ENCODE results near the gene PDE1A.
"Not testable (repeated sequence)": the region's sequence is repeated elsewhere in the genome, so short reads cannot be mapped to it uniquely, and the experiment has no call there.

PDE1A gene

DNA sequence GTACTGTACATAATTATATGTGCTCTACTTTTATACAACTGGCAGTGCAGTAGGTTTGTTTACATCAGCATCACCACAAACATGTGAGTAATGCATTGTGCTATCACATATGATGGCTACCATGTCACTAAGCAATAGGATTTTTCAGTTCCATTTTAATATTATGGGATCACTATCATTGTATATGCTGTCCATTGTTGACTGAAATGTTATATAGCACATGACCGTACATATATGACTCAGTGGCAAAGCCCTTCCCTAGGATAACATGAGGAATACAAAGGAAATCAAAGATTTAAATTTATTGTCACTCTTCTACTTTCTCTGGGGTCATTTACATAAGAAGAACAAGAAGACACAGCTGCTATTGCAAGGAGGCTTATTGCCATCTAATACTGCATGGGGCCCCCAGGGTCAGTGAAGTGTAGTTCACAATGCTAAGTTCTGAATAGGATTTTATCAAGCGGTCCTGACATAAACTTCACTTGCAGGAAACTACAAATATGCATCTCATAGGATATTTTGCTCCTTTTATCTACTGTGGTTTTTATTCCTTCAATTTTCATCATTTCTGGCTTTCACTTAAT, 21.8 kb downstream of the PDE1A start:
- no peak for DNase-seq

DNA sequence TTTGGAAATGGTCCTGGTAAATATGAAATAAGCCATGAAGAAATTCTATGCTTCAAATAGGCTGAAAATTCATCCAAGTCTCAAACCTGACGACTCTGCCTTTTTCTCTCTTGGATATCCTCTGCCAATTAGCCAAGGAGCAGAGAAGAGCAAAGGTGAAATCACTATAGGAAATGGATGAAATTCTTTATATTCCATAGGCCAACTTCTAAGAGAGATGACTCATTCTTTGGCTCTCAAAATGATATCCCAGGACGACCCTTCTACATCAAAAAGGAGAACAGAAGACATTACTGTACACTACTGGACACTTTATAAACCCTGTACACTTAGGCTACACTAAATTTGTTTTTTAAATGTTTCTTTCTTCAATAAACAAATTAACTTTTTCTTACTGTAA, 22.7 kb downstream of the PDE1A start:
- no peak for DNase-seq

DNA sequence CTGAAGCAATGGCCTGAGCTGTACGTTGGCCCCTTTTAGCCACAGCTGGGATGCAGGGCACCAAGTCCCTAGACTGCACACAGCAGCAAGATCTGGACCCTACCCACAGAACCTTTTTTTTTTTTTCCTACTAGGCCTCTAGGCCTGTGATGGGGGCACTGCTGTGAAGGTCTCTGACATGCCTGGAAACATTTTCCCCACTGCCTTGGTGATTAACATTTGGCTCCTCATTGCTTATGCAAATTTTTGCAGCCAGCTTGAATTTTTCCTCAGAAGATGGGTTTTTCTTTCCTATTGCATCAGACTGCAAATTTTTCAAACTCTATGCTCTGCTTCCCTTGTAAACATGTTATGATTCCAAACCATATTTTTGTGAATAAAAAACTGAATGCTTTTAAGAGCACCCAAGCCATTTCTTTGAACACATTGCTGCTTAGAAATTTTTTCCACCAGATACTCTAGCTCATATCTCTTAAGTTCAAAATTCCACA, 33.5 kb downstream of the PDE1A start:
- no peak for DNase-seq

DNA sequence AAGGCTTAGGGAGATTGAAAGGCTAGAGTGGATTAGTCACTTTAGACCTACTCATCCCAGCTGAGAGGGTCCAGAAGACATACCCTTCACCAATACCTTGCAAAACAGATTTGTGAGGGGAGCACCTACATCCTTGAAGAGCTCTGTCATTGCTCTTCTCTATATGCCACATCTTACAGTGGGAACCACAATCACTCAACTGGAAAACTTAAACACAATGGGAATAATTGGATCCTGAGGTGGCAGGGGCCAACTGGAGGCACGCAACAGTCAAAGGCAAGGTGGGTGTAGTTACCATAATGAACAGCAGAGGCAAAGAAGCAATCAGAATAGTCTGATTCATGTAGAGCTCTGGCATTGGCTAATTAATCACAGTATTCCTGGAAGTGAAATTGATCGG, 35.4 kb downstream of the PDE1A start:
- no peak for DNase-seq

DNA sequence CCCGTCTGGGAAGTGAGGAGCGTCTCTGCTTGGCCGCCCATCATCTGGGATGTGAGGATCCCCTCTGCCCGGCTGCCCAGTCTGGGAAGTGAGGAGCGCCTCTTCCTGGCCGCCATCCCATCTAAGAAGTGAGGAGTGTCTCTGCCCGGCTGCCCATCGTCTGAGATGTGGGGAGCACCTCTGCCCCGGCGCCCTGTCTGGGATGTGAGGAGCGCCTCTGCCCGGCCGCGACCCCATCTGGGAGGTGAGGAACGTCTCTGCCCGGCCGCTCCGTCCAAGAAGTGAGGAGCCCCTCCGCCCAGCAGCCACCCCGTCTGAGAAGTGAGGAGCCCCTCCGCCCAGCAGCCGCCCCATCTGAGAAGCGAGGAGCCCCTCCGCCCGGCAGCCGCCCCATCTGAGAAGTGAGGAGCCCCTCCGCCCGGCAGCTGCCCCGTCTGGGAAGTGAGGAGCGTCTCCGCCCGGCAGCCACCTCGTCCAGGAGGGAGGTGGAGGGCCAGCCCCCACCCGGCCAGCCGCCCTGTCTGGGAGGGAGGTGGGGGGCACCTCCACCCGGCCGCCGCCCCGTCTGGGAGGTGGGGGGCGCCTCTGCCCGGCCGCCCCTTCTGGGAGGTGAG, 40.5 kb downstream of the PDE1A start:
- DNase-seq: not testable (repeated sequence)

DNA sequence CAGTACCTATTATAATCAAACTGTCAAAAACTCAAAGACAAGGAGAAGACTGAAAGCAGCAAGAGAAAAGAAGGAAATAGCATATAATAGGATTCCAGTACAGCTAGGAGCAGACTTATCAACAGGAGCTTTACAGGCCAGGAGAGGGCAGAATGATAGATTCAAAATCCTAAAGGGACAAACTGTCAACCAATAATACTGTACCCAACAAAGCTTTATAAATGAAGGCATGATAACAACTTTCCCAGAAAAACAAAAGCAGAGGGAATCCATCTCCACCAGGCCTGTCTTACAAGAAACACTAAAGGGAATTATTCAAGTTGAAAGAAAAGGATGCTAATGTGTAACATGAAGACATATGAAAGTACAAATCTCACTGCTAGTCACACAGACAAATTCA, 42.0 kb downstream of the PDE1A start:
- DNase-seq: no peak

DNA sequence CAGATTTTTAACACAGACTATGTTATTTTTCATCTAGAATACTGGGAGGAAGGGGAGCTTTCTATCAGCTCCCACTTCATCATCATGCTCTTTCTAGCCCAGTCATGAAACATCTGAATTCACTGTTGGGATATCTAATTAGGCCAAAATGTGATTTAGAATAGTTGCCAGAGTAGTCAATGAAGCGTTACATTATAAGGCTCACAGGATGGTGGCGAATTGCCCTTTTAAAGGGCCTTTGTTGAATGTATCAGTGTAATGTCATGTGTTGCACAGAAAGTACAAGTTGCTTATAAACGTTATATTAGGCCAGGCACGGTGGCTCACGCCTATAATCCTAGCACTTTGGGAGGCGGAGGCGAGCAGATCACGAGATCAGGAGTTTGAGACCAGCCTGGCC, 45.6 kb downstream of the PDE1A start:
- DNase-seq: no peak

DNA sequence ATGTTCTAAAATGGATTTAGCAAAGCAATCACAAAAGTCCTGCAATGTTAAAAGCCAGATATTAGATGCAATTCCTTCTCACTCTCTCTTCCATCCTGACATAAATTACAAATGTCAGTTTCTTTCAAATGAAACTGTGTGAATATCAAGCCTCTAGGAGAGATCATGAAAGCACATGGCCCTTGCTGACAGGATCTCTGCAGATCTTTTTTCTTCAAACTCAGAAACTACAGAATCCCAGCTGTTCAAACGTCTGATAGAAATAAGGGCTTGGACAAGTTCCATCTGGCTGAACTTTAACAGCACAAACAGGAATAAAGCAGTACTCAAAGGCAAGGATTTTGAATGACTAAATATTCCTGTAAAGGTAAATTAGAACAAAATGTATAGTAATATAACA, 47.6 kb downstream of the PDE1A start:
- DNase-seq: no peak

DNA sequence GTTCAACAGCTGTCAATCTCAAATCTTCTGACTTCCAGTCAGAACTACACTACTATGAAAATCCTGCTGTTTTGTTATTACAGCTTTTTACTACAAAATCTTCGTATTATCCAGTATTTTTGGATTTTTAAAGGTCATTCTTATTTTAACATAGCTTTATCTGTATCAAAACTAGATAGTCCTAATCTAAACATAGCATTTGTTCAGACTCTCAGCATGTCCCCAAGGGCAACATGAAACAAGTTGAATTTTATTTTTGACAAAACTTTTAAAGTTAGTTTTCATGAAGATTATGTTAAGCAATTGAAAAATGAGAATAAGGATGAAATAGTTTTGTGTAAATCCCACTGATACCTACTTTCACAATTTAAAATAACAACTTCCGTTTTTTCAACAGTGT, 48.1 kb downstream of the PDE1A start:
- DNase-seq: no peak

DNA sequence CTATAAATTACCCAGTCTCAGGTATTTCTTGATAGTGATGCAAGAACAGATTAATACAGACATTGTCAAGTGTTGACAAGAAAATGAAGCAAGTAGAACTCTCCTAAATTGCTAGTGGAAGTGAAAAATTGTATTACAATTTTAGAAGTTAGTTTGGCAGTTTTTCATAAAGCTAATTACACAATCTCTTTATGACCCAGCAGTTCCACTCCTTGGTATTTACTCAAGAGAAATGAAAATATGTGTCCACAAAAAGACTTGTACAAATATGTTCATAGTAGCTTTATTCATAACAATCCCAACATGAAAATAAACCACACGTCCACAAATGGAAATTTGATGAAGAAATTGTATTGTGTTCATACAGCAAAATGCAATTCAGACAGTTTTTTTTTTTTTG, 49.4 kb downstream of the PDE1A start:
- DNase-seq: no peak

DNA sequence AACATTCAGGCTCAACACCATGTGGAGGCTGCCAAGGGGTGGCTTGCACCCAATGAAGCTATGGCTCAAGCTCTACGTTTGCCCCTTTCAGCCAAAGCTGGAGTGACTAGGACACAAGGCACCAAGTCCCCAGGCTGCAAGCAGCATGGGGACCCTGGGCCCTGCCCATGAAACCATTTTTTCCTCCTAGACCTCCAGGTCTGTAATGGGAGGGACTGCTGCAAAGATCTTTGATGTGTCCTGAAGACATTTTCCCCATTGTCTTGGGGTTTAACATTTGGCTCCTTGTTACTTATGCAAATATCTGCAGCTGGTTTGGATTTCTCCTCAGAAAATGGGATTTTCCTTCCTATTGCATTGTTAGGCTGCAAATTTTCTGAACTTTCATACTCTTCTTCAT, 51.0 kb downstream of the PDE1A start:
- DNase-seq: no peak

DNA sequence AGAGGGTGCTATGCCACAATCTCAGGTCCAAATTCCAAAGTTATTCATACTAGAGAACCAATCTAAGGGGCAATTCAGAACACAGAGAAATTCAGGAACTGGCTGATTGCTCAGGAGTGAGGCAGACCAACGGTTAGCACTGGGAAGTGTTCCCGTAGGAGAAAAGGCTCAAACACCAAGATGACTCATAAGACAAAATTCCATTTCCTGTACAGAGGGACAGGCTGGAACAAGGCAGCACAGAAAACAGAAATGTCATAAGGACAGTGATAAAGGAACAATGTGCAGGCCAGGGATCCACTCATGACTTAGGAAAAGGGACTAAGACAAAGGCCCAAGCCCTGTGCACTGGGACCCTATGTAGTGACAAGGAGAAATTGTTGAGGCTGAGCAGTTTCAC, 54.2 kb downstream of the PDE1A start:
- no peak for DNase-seq

DNA sequence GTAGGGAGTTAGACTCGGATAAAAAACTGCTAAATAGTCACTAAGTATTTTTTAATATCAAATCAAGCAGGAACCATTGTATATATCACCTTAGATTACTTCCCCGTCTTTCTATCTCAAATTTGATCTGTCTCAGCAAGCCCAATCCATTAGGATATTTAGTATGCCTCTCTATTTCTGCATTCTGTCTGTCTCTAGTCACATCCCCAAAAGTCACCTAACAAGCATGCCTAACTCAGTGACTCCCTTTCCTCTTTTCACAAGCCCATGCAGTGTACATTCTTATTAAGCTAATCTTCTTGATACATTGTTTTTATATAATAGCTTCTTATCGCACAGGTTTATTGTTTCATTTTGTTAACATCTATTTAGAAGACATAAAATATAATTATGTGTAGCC, 57.8 kb downstream of the PDE1A start:
- no peak for DNase-seq

DNA sequence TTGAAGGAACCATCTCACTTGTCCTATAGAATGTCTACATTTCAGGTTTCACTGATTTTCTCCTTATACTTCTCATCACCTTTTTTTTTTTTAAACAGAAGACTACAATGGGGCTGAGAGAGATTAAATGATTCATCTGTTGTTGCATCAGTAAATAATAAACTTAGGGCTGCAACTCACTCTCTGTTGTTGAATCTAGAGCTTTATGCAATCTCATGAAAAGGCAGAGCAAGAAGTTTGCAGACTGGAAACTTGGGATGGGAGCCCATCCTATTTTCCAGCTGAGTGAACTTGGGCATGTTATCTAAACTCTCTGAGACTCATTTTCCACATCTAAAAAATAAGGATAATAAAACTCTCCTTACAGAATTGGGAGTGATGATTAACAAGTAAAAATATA, 58.4 kb downstream of the PDE1A start:
- DNase-seq: no peak

DNA sequence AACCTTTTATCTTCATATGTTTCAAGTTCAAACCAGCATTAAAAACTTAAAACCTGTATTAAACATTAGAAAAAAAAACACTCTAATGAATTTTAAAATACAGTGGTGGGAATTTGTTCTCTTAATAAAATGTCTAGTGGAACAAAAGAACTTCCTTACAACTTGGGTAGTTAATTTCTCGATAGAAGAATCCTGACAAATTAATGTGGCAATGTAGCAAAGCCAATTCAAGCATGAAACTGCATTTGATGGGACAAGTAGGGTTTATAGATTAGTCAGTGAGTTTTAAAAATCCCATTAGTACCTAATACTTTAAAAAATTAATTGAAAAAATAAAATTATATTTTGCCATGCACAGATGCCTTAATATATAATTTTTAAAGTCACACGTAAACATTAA, 59.4 kb downstream of the PDE1A start:
- DNase-seq: no peak

DNA sequence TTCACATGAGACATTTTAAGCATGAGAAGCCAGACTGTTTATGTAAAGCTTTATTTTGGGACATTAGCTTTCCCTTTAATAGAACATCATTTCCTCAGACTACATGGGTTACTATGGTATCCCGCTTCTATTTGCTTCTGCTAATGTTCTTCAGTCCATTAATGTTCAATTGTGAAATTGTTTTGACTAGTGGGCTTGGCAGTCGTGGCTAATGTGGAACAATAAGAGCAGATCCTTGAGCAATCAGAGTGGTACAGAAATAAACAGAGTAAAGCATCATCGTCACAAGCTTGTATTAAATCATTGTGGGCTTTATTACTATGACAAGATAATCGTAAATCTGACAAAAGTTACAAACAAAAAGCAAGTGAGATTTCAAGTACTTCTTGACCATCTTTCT, 60.2 kb downstream of the PDE1A start:
- DNase-seq: no peak

DNA sequence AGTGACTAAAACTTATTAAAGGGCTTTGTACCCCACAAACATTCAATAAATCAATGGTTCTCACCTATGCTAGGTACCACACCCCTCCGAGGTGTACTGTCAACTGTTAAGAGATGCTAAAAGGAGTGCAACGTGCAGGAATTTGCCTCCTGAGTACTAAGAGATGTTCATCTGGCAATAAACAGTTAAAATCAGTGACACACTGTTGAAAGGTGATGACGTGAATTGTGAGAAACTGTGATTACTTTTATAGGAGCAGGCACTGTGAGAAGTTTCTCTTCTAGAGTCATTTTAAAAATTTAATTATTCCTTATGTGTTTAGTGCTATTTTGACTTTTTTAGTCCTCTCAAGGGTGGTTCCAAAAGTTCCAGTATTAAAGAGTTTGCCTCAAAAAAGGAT, 61.0 kb downstream of the PDE1A start:
- DNase-seq: no peak

DNA sequence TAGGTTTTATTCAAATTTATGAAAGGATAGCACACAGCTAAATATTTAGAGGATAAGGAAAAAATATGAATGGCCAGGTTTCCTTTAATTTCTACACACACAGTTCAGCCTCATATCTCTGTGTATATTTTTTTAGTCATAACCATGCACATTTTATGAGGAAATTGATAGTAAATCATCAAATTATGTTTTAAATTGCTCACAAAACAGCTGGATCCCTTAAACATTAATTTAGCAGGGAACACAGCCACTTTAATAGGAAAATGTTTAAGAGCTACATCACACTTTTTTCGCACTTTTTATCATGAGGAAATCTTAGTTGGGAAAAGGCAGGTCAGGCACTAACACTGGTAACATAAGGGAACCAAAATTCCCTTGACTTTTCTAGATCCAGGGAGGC, 65.4 kb downstream of the PDE1A start:
- DNase-seq: no peak

DNA sequence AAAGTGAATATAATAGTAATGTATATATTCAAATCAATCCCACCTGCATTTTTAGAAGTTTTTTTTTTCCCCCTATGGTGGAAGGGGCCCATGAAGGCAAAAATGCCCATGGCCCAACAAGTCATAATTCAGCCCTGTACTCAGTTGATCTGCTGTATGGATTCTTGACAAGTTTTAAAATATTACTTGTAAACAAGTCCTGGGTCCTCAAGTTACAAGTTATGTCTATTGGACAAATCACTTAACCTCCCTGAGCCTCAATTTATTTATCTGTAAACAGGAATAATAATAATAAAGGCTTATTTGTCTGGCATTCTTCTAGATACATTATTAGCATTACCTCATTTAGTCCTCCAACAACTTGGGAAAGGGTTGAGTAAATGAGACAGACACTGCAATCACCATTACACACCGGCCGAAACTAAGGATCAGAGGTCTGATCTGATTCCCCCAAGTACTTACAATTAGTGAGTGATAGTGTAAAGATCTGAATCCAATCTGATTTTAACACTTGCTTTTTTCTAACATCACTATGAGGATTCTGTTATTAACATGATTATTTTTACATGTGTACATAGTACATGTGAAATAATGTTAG, 66.1 kb downstream of the PDE1A start:
- no peak for DNase-seq

DNA sequence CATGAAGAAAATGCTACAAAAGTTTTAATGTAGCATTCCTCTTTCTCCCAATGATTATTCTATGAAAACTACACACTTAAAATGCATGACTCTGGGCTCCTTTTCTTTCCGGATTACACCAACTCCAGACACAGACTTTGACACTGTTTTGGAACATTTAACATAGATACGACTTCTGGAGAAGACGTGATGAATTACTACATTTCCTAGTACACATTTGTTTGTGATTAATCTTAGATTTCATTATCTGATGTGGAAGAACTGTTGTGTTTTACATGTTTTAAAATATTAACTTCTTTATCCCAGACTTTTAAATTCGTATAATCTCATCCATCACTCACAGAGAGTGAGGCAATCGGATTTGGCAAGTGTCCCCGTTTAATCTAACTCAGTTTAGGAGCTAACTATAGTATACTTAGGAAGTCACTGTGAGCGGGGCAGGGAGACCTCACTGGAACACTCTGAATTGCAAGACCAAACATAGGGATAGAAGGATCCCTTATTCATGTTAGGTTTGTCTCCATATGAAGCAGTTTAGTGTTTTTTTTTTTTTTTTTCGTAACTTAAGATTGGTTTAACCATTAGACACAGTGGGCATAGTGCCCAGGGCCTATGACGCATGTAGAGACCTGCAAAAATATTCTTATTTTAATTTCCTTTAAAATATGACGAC, 66.7 kb downstream of the PDE1A start:
- DNase-seq: no peak

DNA sequence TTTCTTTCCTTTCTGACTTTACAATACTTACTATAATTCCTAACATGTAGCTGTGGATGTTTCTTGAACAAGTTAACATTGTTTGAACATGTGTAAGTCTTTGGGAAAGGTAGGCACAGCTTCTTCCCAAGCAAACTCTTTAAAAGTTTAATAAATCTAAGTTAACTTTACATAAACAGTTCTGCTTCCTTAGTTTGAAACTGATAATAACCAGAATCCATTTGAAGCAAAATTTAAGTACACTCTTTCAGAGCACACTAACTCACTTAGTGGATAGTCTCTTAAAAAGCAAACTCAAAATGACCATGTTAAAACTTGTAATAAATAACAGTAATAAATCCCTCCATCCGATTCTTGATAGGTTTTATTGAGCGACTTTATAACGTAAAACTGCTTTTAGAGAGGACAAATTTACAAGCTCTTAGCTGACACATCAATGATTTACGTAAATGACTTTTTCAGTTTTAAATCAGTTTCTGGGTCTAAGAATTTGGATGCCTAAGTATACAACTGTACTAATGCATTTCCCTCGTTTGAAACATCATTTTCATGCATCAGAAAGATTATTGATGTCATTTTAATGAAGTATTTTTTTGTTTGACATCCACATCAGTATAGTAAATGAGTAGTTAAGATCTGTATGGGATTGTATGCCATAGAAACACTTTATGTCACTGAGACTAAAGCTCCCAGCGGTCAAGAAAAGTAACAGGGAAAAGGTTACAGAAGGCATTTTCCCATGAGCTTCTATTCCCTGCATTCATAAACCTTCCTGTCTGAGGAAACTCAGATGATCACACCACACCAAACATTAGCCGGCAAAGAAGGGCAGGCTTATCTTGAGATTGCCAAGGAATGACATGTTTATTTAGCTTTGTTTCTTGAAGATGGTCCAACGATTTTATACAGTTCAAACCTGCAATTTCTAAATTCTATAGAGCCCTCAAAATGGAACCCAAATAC, 67.5 kb downstream of the PDE1A start:
- no peak for DNase-seq

DNA sequence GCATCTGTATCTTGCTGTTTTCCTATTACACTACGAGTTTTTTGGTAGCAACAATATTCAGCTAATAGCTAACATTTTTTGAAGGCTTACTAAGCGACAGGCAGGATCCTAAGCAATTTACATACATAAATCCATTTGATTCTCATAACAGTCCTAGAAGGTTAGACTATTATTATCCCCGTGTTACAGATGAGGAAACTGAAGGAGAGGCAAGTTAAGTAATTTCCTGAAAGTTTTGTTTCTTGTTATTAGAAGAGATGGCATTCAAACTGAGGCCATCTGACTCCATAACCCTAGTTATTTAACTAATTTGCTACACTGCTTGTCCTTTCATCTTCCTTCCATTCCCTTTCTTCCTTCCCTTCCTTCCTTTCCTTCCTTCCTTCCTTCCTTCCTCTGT, 68.2 kb downstream of the PDE1A start:
- DNase-seq: no peak

DNA sequence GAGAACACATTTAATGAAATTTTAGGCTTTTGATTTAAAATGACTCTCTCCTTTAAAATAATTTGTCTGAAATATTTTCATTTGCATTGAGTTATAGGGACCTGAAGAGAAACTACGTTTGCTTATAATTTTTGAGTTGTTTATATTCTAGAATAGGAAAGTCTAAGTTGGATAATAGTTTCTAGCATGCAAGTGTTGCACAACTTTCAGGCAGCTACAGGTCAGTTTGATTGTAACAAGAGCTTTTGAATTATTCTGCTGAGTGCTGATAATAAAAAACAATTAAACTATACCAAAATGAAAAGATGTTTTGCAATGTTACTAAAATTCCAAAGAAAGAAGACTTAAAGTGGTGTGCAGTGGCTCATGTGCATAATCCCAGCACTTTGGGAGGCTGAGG, 71.0 kb downstream of the PDE1A start:
- DNase-seq: no peak
